Placental epithelial cell (primary cell): ENCODE measurements around the gene TMEM151A. TPM values are rescaled to one million over a fixed set of nuclear protein-coding genes. Genes with fewer than 3 reads are reported as not detected.

Experiments used
- total RNA-seq: library from RNA; depleted of rRNA; stranded (reverse); fragments of >200 nt; gene quantifications from 2 replicates; pipeline ENCODE4 v1.2.3, GENCODE V29; 2012

Gene TMEM151A
- total RNA-seq = under 0.01 TPM in 1 of 2 replicates, not detected in the other

DNA sequence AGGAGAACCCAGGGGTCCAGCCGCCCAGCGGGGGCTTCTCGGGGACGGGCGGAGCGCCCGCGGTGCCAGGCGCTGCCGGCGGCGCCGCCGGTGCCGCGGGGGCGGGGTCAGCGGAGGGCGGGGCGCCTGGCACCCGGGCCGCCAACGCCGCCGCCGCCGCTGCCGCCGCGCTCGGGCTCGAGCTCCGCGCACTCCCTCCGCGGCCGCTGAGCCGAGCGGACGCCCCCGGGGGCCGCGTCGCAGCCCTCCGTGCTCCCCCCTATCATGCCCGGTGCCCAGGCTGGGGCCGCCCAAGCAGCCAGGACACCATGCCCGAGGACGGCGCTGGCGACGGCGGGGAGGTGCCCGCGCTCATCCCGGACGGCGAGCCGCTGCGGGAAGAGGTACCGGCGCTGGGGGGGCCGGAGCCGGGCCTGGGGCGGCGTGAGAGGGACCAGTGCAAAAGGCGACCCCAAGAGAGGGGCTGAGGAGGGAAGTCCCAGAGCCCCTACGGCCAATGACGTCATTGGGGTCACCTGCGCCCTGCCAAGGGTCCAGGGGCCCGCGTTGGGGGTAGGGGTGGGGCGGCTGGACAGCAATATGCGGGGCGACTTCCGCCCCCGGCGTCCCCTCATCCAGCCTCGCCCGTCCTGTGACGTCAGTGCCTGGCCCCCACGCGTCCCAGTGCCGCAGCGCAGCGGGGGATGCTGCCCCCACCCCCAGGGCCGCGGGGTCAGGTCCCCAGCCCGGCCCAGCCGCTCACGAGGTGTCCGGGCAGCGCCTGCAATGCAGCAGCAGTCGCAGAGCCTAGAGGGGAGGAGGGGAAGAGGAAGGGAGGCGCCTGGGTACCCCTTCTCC lies at the start of gene TMEM151A:
Gene TMEM151A (plus strand): TSS at position 189 of the 837 bp plus-strand sequence. CDS start 120 bp downstream, at position 309.

GRCh38 chr11:66268244-66268951 lies 23.3 kb upstream of the TMEM151A start, which contains the start of gene RAB1B:
Gene RAB1B (plus strand): TSS chr11:66268639. CDS start chr11:66268680, 41 bp downstream.

DNA sequence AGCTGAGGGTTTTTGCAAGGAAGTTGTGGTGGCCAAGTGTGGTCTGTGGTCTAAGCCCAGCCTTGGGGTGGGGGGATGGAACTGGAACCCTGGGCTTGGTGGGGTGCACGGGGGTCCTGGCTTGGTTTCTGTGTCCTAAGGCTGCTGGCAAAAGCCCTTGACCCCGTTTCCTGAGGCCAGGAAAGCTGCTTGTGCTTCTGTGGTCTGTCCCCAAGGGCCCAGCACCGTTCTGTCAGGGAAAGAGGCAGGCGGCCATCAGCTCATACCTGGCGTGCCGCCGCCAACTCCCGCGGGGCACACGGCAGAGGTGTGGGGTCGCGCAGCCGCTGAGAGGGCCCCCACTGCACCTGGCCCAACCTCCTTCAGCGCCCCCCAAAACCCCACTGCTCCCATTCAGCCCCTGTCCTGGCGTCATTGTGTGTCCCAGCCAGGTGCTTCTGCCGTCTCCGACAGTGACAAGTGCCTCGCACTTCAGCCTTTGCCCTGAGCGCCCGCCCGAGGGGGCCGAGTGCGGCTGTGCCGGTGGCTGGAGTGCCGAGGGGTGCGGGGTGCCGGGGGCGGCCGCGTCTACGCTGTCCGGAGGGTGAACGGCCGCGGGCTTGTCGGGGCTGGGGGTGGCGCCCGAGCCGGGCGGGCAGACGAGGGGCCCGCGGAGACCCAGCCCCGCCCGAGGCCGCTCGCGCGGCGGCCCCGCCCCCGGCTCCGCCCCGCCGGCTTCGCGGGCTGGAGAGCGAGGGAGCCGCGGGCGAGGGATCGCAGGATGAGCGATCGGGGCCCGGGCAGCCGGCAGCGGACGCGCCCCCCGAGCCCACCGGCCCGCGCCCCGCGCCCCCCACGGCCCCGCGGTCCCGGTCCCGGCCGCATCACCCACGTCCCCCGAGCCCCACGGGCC lies 14.0 kb upstream of the TMEM151A start, which contains the start of gene CNIH2:
Gene CNIH2 (plus strand): TSS at position 705 of the 892 bp plus-strand sequence. CDS start 282 bp downstream, outside the sequence.

DNA sequence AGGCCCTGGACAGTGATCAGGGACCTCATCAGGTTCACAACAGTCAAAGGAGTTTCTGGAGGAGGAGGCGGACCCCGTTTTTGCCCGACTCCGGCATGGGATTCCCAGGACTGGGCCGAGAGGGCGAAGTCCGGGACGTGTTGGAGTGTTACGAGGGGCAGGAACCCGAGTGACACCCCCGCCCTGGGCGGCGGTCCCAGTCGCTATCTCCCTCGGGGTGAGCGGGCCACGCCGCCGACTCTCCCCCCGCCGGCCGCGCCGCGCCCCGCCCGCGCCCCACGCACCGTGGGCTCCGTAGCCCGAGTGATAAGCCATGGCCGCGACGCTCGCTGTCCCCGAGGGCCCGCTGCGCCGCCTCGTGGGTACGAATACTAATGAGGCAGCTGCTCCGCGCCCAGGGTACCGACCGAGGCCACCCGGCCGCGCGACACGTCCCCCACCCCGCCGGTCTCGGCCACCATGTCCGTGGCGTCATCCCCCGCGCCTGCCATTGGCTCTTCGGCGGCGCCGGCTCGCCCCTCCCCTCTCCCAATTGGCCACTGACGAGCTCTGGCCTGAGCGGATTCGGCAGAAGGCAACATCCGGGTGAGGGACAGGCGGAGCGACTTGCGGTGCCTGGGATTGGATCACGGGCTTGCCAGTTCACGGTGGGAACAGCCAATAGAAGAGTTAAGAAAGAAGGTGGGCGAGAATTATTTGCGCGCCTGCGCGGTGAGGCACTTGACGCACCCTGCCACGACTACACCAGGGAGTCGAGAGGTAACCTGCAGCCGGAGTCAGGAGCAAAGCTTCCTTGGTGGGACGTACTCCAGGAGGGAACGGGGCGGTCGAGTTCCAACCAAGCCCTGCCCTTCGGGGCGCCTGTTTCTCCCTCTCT lies 2.8 kb upstream of the TMEM151A start, which contains the start of gene YIF1A:
Gene YIF1A (minus strand): TSS at position 473 of the 877 bp plus-strand sequence. CDS start 158 bp downstream, at position 315.

DNA sequence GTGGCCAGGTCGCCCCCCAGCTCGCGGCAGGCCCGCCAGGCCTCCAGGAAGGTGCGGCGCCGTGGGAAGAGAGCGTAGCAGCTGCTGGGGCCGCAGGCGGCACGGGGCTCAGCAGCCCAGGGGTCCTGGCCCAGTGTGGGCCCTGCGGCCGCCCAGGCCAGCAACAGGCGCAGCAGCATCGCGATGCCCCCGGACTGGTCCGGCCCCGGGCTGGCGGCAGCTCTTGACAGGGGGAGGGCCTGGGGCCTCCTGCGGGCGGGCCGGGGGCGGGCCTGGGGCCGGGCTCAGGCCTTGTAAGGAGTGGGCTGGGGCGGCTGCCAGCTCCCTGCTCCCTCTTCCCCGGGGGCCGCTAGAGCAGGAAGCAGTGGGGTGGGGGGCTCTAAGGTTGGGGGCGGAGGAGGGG lies 25.2 kb downstream of the TMEM151A start, which contains the start of gene CD248:
Gene CD248 (minus strand): TSS at position 196 of the 403 bp plus-strand sequence. CDS start 17 bp downstream, at position 179.

GRCh38 chr11:66336234-66337102 lies 44.8 kb downstream of the TMEM151A start, which contains the start of gene RIN1:
Gene RIN1 (minus strand): TSS chr11:66336434. CDS start chr11:66336402, 32 bp downstream.

GRCh38 chr11:66344550-66345315 lies 53.0 kb downstream of the TMEM151A start, which contains the start of gene BRMS1:
Gene BRMS1 (minus strand): TSS chr11:66345104. CDS start chr11:66342234, 2,870 bp downstream.

Other genes starting within 250 kb of the TMEM151A start
- not detected in 2 replicates for gene GAL3ST3, start 242.7 kb upstream of the TMEM151A start, total RNA-seq
- 138 and 219 TPM in 2 replicates for gene SF3B2, start 239.5 kb upstream of the TMEM151A start, total RNA-seq
- gene PACS1, start 221.6 kb upstream of the TMEM151A start, total RNA-seq = 40.8 and 50.6 TPM in 2 replicates
- 23.4 and 25.1 TPM in 2 replicates for gene KLC2, start 34.2 kb upstream of the TMEM151A start, total RNA-seq
- gene RAB1B, start 23.3 kb upstream of the TMEM151A start, total RNA-seq = 75.4 and 129 TPM in 2 replicates
- 0.87 and 2.4 TPM in 2 replicates for gene CNIH2, start 13.7 kb upstream of the TMEM151A start, total RNA-seq
- 180 and 245 TPM in 2 replicates for gene YIF1A, start 2.8 kb upstream of the TMEM151A start, total RNA-seq
- gene CD248, start 25.1 kb downstream of the TMEM151A start, total RNA-seq = 53.7 and 73.0 TPM in 2 replicates
- 31.7 and 40.4 TPM in 2 replicates for gene RIN1, start 44.5 kb downstream of the TMEM151A start, total RNA-seq
- 31.4 and 56.2 TPM in 2 replicates for gene BRMS1, start 53.2 kb downstream of the TMEM151A start, total RNA-seq
- gene B4GAT1, start 55.7 kb downstream of the TMEM151A start, total RNA-seq = 17.2 and 22.8 TPM in 2 replicates
- gene SLC29A2, start 79.9 kb downstream of the TMEM151A start, total RNA-seq = 0.39 and 0.76 TPM in 2 replicates
- gene NPAS4, start 129.1 kb downstream of the TMEM151A start, total RNA-seq = not detected in 2 replicates
- 24.7 and 30.1 TPM in 2 replicates for gene MRPL11, start 147.0 kb downstream of the TMEM151A start, total RNA-seq
- gene PELI3, start 175.0 kb downstream of the TMEM151A start, total RNA-seq = 12.0 and 14.9 TPM in 2 replicates
- gene DPP3, start 188.5 kb downstream of the TMEM151A start, total RNA-seq = 53.0 and 79.3 TPM in 2 replicates
- gene BBS1, start 218.7 kb downstream of the TMEM151A start, total RNA-seq = 43.4 and 55.0 TPM in 2 replicates